Measurements from ENCODE around the gene C21orf91. TPM values are rescaled to one million over a fixed set of nuclear protein-coding genes. Genes with fewer than 3 reads are reported as not detected.

Gene C21orf91
- total RNA-seq, 1 donor from 2014 or later: 14.3 TPM

- no peaks in the 10 kb centered on the region for H3K27me3 Mint-ChIP-seq (ENCODE audit: unreplicated experiment)
- DNase-seq: no peak
- H3K27ac Mint-ChIP-seq (ENCODE audit: unreplicated experiment): no peak overlapping the region
- H3K4me3 Mint-ChIP-seq (ENCODE audit: unreplicated experiment): no peak overlapping the region
- H3K9me3 Mint-ChIP-seq (ENCODE audit: unreplicated experiment): no peaks in the 10 kb centered on the region
- TF ChIP-seq CTCF (IDR thresholded peaks at IDR 0.05; ENCODE audit: partially characterized antibody, unreplicated experiment): no peak
- no peaks in the 10 kb centered on the region for H3K36me3 Mint-ChIP-seq (ENCODE audit: unreplicated experiment)
- H3K4me1 Mint-ChIP-seq (ENCODE audit: low read depth, unreplicated experiment): peaks cover 4% of the 10 kb centered on the region
Observed at GRCh38 chr21:17799414-17800164, 19.6 kb downstream of the C21orf91 start.

- no peak for DNase-seq
- Mint-ChIP-seq H3K4me3 (ENCODE audit: unreplicated experiment) (no peak overlapping the region), H3K4me1 (ENCODE audit: low read depth, unreplicated experiment) (peaks cover 4% of the 10 kb centered on the region), H3K27ac (ENCODE audit: unreplicated experiment) (no peak overlapping the region), H3K27me3 (ENCODE audit: unreplicated experiment) (no peaks in the 10 kb centered on the region), H3K36me3 (ENCODE audit: unreplicated experiment) (no peaks in the 10 kb centered on the region), H3K9me3 (ENCODE audit: unreplicated experiment) (no peaks in the 10 kb centered on the region)
- no peak for TF ChIP-seq CTCF (IDR thresholded peaks at IDR 0.05; ENCODE audit: partially characterized antibody, unreplicated experiment)
Observed at GRCh38 chr21:17798796-17799195, 20.4 kb downstream of the C21orf91 start.

GRCh38 chr21:17797967-17798366 is 21.2 kb downstream of the C21orf91 start:
- Mint-ChIP-seq H3K9me3 (ENCODE audit: unreplicated experiment) (no peaks in the 10 kb centered on the region), H3K36me3 (ENCODE audit: unreplicated experiment) (no peaks in the 10 kb centered on the region), H3K4me1 (ENCODE audit: low read depth, unreplicated experiment) (peaks cover 4% of the 10 kb centered on the region), H3K4me3 (ENCODE audit: unreplicated experiment) (no peak overlapping the region), H3K27me3 (ENCODE audit: unreplicated experiment) (no peaks in the 10 kb centered on the region), H3K27ac (ENCODE audit: unreplicated experiment) (no peak overlapping the region)
- no peak for DNase-seq
- TF ChIP-seq CTCF (IDR thresholded peaks at IDR 0.05; ENCODE audit: partially characterized antibody, unreplicated experiment): no peak

DNA sequence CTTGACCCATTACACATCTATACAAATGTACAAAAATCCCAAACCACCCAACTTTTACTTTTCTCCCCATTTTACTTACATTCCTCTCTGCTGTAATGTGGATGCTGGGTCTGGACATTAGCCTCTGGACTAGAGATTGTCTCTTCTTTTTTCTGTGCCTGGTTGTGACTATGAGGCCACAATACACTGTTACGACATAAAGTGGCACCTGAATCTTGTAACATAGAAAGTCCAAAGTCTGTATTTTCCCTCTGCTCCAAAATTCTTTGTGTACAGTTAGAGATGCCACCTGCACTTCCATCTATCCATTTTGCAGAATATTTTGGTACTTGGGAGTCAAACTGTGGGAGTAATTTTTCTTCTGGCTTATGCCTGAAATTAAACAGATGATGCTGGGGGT is 22.7 kb downstream of the C21orf91 start:
- H3K4me3 Mint-ChIP-seq (ENCODE audit: unreplicated experiment): no peak overlapping the region
- H3K27me3 Mint-ChIP-seq (ENCODE audit: unreplicated experiment): no peaks in the 10 kb centered on the region
- H3K36me3 Mint-ChIP-seq (ENCODE audit: unreplicated experiment): no peaks in the 10 kb centered on the region
- TF ChIP-seq CTCF (IDR thresholded peaks at IDR 0.05; ENCODE audit: partially characterized antibody, unreplicated experiment): no peak
- no peaks in the 10 kb centered on the region for H3K9me3 Mint-ChIP-seq (ENCODE audit: unreplicated experiment)
- no peak for DNase-seq
- H3K4me1 Mint-ChIP-seq (ENCODE audit: low read depth, unreplicated experiment): peaks cover 4% of the 10 kb centered on the region
- no peak overlapping the region for H3K27ac Mint-ChIP-seq (ENCODE audit: unreplicated experiment)

GRCh38 chr21:17796037-17796403 is 23.1 kb downstream of the C21orf91 start:
- H3K4me1 Mint-ChIP-seq (ENCODE audit: low read depth, unreplicated experiment): peaks cover 4% of the 10 kb centered on the region
- H3K27me3 Mint-ChIP-seq (ENCODE audit: unreplicated experiment): no peaks in the 10 kb centered on the region
- DNase-seq: no peak
- H3K4me3 Mint-ChIP-seq (ENCODE audit: unreplicated experiment): no peak overlapping the region
- H3K9me3 Mint-ChIP-seq (ENCODE audit: unreplicated experiment): no peaks in the 10 kb centered on the region
- no peak overlapping the region for H3K27ac Mint-ChIP-seq (ENCODE audit: unreplicated experiment)
- H3K36me3 Mint-ChIP-seq (ENCODE audit: unreplicated experiment): no peaks in the 10 kb centered on the region
- no peak for TF ChIP-seq CTCF (IDR thresholded peaks at IDR 0.05; ENCODE audit: partially characterized antibody, unreplicated experiment)

All from glutamatergic neuron (in vitro differentiated cells).